C4-2B (cell line): ENCODE data around the gene PTPRD.

Source experiments
- CTCF ChIP-seq: fragments of 450-650 bp; conservative IDR thresholded peaks from 2 replicates; pipeline ENCODE4 v1.5.1; 2017; ENCODE audit warnings: mild to moderate bottlenecking
- ZFX ChIP-seq: fragments of 450-650 bp; IDR thresholded peaks from 2 replicates; pipeline ENCODE4 v1.6.1; 2017

GRCh38 chr9:8349901-8350300, 2262.9 kb downstream of the PTPRD start:
- no peak for TF ChIP-seq ZFX
- no peak for TF ChIP-seq CTCF
